Ovary (tissue), 3 donors: Measurements from ENCODE around the gene SIGLEC5.

Source experiments
- CTCF ChIP-seq, 3 donors: fragments of 450-650 bp in 2 of 3; fragments of 200-600 bp in 1 of 3; IDR thresholded peaks; one replicate each; pipeline versions ENCODE4 v1.5.1 to v1.8.0; 2016 to 2022; ENCODE audit warnings: antibody characterized with exemption in 3 of 3, mild to moderate bottlenecking in 1 of 3
- EP300 ChIP-seq: sonication (generic); formaldehyde crosslinking; IDR thresholded peaks from one replicate; pipeline ENCODE4 v1.6.1; 2017; ENCODE audit warnings: antibody characterized with exemption
- POLR2A ChIP-seq: fragments of 450-650 bp; IDR thresholded peaks from one replicate; pipeline ENCODE4 v1.6.1; 2017; ENCODE audit warnings: antibody characterized with exemption, mild to moderate bottlenecking, moderate library complexity
- donor health status: DM: no; HTN: no; CAD: no.

- TF ChIP-seq CTCF (IDR thresholded peaks at IDR 0.05) (no peak), POLR2A (no peak), EP300 (no peak)
These were observed 57.3 kb downstream of the SIGLEC5 start for GRCh38 chr19:51572908-51573307.
